ENCODE data around the gene SEPTIN12.
A peak's percentile ranks its signal among the peaks of the same experiment; 100 is the strongest.

Gene SEPTIN12

DNA sequence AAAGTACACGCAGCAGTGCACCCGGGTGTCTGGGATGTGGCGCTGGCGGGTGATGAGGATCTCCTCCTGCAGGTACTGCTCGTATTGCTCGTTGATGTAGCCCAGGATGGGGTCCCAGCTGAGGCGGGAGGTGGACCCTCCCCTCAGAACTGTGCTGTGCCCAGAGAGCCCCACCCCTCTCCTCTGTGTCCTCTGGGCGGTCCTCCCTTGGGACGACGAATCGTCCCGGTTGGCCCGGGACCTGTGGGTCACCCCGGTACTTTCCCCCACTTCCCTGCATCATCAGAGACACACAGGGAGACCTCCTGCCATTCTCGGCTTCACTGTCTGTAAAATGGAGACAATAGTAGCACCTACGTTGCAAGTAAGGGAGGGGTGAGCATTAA is 4.2 kb downstream of the SEPTIN12 start:
- no peak for DNase-seq

DNA sequence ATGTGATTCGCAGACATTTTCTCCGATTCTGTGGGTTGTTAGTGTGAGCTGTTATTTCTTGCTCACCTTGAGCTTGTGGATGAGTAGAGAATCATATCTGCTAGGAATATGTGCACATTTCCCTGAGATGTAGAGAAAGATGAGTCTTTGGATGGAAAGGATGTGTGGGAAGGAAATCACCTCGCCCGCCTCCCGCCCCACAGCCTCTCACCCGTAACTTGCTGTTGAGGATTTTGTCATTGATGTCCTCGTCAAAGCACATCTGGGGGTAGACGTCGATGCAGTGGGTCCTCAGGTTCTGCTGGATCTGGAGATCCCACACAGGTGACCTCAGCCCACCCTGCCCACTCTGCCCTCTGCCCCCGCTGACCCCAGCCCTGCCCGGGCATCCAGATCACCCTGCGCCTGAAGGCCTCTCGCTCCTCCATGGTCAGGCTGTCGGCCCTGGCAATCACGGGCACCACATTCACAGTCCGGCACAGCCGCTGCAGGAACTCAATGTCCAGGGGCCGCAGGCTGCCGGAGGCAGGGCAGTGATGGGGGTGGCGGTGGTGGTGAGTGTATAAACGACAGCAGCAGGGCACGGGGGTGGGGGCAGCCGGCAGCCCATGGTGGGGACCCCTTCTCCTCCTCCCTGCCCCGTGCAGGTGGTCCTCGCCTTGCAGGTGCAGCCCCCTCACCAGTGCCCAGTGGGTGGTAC is 4.7 kb downstream of the SEPTIN12 start:
- DNase-seq = no peak

DNA sequence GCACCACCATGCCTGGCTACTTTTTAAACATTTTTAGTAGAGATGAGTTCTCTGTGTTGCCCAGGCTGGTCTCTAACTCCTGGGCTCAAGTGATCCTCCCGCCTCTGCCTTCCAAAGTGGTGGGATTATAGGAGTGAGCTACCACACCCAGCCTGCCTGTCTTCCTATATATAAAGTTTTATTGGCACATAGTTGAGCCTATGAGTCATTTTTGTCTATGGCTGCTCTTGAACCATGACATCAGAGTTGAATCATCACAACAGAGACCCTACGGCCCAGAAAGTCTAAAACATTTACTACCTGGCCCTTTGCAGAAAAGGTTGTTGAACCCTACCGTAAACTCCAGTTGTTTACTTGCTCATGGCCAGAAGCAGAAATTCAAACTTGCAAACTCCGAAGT is 7.9 kb downstream of the SEPTIN12 start:
- DNase-seq = peak; percentile 3

GRCh38 chr16:4778050-4778392 is 10.1 kb downstream of the SEPTIN12 start:
- no peak for DNase-seq

GRCh38 chr16:4777339-4778049 is 10.7 kb downstream of the SEPTIN12 start:
- DNase-seq = no peak

GRCh38 chr16:4776141-4776705 is 11.9 kb downstream of the SEPTIN12 start:
- no peak for DNase-seq

DNA sequence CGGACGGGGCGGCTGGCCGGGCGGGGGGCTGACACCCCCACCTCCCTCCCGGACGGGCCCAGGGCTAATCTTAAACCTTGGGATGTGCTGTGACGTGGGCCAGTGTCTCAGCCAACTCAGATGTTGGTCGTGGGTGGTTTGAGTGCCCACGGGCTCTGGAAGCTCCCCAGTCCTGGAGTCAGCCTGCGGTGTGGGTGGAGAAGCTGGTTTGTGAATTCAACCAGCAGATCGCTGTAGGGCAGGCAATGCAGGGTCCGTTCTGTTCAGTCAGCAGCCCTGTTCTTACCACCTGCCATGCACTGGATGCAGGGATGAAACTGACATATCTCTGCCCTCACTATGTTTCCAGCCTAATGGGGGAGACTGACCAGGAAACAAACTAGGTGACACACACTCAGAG is 13.1 kb downstream of the SEPTIN12 start:
- no peak for DNase-seq

GRCh38 chr16:4772351-4772750 is 15.8 kb downstream of the SEPTIN12 start:
- DNase-seq = no peak

DNA sequence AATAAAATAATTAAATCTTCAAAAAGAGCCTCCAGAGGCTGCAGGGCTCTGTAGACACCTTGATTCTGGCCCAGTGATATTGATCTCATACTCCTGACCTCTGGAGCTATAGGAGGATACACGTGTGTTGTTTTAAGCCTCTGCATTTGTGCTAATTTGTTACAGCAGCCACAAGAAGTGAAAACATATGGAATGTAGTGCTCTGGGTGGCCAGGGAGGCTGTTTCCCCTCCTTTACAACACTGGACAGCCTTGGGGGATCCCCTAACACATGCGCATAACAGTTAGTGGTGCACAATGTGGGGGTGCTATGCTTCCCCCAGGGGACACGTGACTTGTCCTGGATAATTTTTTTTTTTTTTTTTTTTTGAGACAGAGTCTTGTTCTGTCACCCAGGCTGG is 16.5 kb downstream of the SEPTIN12 start:
- DNase-seq = no peak

GRCh38 chr16:4769306-4769638 is 18.9 kb downstream of the SEPTIN12 start:
- DNase-seq = no peak

- peak; percentile 92 for DNase-seq
Measured at GRCh38 chr16:4768549-4769305, 19.4 kb downstream of the SEPTIN12 start.

DNA sequence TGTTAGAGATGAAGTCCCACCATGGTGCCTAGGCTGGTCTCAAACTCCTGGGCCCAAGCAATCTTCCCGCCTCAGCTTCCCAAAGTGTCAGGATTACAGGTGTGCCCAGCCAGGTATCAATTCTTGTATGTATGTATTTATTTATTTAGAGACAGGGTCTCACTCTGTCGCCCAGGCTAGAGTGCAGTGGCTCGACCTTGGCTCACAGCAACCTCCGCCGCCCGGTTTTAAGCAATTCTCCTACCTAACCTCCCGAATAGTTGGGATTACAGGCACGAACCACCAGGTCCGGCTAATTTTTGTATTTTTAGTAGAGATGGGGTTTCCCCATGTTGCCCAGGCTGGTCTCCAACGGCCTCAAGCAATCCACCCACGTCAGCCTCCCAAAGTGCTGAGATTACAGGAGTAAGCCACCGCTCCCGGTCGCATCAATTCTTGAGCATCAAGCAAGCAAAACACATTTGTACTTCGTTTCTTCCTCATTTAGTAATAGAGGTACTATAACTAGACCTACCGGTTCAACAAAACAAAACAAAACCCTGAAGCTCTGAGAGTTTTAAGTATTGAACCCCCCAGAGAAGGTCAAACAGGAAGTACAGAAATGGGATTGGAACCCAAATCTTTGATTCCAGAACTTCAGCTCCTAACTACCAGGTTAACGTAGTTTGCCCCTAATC is 20.1 kb downstream of the SEPTIN12 start:
- no peak for DNase-seq

- peak; percentile 89 for DNase-seq
Measured at GRCh38 chr16:4766875-4767628, 21.1 kb downstream of the SEPTIN12 start, which contains the start of gene ZNF500. Gene ZNF500, minus strand, starts transcription at chr16:4767162. Its CDS starts 1,184 bp downstream, at chr16:4765978.

- no peak for DNase-seq
Measured at GRCh38 chr16:4765511-4766474, 22.4 kb downstream of the SEPTIN12 start.

GRCh38 chr16:4763791-4764190 is 24.4 kb downstream of the SEPTIN12 start:
- no peak for DNase-seq

- no peak for DNase-seq
Measured at GRCh38 chr16:4762205-4762604, 25.9 kb downstream of the SEPTIN12 start.

DNA sequence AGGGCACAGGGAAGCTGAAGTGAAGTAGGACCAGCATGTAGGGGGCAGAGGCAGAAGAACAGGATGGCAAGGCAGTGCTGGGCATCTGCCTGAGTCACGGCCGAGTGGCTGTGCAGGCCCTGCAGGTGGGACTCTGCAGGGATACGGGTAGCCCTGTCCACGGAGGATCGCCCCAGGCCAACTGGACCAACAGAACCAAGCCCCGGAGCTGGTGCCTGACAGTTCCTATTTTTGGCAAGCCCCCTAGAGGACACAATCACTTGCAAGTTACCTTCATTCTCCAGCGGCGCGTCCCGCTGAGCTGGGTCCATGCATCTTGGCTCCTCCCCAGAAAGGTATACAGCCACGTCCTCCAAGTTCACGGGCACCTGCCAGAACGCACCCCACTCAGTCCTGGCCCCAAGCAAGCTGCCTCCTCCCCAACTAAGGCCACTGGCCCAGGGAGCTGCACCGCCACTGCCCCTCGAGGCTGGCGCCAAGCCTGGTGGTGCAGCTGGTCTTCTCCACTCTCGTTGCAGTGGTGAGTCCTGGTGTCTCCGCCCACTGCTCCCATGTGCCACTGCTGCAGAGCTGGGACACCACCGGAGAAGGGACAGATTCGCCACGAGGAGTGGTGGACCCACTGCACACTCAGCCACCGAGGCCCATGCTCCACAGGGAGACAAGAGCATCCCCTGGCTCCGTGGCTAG is 27.8 kb downstream of the SEPTIN12 start:
- no peak for DNase-seq

DNA sequence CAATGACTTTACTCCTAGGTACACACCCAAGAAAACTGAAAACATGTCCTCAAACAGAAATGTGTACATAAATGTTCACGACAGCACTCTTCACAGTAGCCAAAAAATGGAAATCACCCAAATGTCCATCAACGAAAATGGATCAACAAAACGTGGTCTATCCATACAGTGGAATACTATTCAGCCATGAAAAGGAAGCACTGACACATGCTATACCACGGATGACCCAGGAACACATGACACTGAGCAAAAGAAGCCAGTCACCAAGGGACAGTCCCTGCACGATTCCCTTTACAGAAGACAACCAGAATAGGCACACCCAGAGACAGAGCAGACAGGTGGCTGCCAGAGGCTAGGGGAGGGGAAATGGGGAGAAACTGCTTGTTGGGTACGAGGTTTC is 32.5 kb downstream of the SEPTIN12 start:
- no peak for DNase-seq

GRCh38 chr16:4754865-4755264 is 33.3 kb downstream of the SEPTIN12 start:
- DNase-seq = no peak

GRCh38 chr16:4753227-4753626 is 34.9 kb downstream of the SEPTIN12 start:
- no peak for DNase-seq
